HG03521 (cell line): ENCODE results near the gene PAK5.

Experiments used
- ATAC-seq: cut with Tn5 transposase; IDR thresholded peaks from one replicate; pipeline ENCODE4 v1.9.1; 2021; ENCODE audit warnings: mild to moderate bottlenecking, moderate library complexity; ENCODE audit not compliant: unreplicated experiment

The PAK5 gene

DNA sequence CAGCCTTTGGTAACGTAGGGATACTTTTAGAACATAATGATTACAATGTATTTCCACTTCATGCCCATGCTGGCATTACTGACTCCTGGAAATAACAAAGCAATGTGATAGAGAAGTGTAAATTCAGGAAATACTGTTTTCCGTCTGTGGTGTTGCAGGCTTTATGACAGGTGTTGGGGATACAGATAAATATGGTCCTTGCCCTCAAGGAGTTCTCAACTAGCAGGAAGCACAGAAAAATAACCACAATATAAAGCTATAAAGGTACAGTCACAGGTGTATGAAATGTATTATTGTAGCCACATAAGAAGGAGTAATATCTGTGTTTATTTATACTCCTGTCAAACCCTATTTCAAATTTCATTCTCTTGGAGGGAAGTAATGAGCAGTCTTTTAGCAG is 337.4 kb downstream of the PAK5 start:
- ATAC-seq: no peak

DNA sequence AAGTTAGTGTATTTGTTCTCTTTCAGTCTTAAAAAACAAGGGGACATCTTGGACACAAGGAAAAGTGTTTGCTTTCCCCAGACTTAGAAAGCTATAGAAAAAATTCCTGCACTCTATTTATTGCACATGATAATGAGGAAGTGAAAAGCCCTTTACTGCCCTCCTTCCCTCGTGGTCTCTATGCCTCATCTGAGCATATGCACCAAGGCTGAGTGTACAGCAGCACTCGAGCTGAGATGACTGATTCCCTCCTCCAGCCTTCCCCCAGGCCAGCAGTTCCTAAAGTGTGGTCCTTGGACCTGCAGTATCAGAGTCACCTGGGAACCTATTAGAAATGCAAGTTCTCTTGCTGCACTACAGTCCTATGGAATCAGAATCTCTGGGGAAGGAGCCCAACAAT is 338.8 kb downstream of the PAK5 start:
- no peak for ATAC-seq

DNA sequence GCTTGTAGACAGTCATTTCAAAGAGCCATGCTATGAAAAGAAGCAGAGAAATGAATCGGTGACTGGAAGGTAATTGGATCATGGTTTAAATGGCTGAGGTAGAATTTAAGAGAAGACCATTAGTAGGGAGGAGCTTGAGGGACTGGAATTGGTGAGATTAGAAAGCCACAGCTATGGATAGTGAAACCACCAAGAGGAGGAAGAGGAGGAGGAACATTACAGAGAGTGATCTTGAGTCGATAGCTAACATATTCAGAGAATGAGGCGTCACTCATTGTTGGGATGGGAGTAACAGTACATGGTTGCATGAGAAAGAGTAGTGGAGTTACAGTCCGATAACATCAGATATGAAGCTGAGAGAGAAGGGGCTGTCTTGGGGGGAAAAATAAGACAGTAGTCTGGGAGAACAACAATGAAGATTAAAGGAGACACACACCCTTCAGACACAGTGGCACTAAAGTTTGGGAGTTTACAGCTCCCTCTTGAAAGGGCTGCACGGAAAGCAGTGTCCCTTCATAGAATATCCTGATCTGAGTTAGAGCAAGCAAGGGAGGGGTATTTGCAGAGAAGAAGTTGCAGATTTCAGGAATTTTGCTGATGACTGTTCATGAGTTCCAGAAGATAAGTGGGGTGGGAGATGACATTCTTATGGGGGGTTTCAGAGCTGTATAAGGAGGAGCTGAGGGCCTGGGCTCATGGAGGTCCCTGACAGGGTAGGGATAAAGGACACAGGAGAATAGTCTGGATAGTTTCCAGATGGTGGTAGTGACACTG is 339.6 kb downstream of the PAK5 start:
- no peak for ATAC-seq

DNA sequence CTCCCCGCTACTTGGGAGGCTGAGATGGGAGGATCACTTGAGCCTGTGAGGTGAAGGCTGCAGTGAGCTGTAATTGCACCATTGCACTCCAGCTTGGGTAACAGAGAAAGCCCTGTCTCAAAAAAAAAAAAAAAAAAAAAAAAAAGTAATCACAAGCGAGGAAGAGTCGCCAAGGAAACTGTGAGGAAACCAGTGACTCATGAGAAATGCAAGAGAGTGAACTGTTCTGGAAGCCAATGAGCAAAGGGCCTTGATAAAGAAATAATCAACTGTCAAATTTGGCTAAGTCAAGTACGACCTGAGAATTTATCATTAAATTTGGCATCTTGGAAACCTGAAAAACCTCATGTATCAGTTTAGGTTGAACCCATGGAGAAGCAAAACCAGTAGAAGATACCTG is 340.6 kb downstream of the PAK5 start:
- ATAC-seq: no peak

DNA sequence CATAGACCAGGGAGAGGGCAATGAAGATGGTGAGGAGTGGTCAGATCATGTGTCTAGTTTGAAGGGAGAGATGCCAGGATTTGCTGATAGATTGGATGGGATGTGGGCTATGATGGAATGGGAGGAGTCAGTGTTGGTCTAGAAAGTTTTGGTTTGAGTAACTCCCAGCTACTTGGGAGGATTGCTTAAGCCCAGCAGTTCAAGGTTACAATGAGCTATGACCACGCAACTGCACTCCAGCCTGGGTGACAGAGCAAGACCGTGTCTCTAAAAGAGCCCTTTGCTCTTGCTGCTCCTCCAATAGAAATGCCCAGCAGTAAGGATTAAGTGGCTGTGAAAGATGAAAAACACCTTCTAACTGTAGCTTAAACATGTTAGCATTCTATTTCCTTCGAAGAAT is 342.7 kb downstream of the PAK5 start:
- ATAC-seq: no peak

DNA sequence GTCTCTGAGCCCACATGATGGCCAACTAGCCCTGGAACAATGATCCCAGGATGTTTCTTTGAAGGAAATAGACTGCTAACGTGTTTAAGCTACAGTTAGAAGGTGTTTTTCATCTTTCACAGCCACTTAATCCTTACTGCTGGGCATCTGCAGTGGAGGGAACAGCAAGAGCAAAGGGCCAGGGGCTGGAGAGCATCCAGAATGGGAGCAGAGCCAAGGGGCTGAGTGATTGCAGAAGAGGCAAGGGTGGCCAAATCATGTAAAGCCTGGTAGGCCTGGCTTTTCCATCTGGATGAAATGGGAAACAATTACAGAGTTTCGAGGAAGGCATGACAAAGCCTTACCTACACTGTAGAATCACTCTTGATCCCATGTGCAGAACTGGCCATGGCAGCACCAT is 343.2 kb downstream of the PAK5 start:
- ATAC-seq: no peak

DNA sequence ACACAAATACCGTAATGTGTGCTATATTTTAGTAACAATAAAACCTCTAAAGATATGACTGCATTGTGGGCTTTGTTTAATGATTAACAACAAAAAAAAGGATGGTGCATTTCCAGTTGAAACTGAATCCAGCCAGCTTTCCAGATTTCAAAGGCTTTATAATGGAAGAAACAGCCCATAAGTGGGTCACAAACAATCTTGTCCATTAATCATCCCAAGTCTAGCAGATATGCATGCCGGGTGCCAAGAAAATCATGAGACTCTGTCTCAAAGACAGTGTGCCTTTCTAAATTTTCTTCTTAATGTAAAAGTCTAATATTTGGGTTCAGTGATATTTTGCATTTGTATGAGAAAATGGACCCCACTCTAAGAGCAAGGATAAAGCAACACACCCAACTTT is 345.1 kb downstream of the PAK5 start:
- no peak for ATAC-seq

DNA sequence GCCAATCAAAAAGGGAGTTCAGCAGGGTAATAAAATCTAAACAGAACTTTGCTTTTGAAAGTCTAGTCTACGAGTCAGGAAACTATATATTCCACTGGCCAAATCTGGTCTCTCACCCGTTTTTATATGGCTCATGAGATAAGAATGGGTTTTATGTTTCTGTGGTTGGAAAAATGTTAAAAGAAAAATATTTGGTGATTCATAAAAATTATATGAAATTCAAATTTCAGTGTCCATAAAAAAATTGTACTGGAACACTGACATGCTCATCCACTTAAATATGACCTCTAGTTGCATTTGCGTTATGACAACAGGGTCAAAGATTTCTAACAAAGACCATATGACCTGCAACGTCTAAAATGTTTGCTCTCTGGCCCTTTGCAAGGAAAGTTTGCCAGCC is 346.8 kb downstream of the PAK5 start:
- no peak for ATAC-seq

DNA sequence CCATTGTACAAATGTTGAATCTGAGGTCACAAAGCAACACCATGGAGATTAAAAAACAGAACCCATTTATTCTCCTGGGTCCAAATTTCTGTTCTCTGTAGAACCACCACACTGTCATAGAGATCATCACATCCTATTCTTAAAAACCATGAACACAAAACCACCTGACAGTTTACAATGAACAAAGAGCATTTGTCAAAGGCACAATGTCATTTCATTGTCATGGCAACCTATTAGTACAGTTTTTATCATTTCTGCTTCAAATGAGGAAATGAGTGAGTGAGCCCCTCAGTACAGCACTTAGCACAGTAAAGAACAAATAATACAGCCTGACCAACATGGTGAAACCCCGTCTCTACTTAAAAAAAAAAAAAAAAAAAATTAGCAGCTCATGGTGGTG is 347.6 kb downstream of the PAK5 start:
- no peak for ATAC-seq

DNA sequence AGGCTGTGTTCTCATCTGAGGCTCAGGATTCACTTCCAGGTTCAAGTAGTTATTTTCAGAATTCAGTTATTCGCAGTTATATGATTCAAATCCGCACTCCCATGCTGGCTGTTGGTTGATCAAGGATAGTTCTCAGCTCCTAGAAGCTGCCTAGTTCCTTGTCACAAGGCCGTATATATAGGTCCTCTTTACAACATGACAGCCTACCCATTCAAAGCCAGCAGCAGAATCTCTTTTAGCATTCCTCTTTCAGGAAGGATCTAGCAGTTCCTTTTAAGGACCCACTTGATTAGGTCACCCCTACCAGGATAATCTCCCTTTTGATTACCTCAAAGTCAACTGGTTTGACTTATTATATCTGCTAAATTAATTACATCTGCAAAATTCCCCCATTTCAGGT is 348.2 kb downstream of the PAK5 start:
- ATAC-seq: no peak

DNA sequence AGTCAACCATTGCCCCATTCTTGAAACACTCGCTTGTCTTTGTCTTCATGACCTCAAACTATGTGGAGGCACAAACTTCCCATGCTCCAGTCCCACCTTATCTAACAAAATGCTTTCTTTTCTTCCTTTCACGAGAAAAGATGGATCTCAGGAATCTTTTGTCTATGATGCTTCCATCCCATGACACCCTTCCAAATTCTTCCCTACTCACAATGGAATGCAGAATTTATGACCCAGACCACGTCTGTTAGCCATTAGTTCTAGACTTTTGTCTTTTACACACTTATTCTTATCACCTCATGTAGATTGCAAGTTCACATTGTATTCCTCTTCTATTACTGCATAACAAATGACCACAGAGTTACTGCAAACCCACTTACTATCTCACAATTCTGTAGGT is 348.7 kb downstream of the PAK5 start:
- no peak for ATAC-seq

DNA sequence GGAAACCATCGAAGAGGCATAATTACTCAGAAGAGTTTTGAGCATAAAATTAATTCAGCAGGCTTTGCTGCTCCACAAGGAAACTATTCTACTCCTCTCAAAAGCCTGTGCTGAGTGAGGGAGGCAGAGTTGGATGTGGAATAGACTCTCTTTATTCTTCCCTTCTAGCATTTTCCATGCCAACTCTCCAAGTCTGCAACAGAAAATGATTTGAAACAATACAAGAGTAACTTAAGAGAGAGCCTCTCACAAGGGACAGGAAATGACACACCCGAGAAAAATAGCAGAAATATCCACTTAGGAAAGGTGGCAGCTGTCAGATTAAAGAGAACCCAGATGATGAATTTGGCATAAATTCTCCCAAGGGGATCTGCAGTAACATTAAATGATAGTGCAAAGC is 350.8 kb downstream of the PAK5 start:
- ATAC-seq: no peak
